CD4-positive, alpha-beta T cell treated with Interleukin-2 at 100 ng/mL for 4 hours (primary cell): ENCODE data around the gene SMC6.

Experiments used
- DNase-seq: peaks from one replicate; pipeline ENCODE4 v3.0.0-alpha.2; 2020; ENCODE audit warnings: low spot score

Gene SMC6, protein sequence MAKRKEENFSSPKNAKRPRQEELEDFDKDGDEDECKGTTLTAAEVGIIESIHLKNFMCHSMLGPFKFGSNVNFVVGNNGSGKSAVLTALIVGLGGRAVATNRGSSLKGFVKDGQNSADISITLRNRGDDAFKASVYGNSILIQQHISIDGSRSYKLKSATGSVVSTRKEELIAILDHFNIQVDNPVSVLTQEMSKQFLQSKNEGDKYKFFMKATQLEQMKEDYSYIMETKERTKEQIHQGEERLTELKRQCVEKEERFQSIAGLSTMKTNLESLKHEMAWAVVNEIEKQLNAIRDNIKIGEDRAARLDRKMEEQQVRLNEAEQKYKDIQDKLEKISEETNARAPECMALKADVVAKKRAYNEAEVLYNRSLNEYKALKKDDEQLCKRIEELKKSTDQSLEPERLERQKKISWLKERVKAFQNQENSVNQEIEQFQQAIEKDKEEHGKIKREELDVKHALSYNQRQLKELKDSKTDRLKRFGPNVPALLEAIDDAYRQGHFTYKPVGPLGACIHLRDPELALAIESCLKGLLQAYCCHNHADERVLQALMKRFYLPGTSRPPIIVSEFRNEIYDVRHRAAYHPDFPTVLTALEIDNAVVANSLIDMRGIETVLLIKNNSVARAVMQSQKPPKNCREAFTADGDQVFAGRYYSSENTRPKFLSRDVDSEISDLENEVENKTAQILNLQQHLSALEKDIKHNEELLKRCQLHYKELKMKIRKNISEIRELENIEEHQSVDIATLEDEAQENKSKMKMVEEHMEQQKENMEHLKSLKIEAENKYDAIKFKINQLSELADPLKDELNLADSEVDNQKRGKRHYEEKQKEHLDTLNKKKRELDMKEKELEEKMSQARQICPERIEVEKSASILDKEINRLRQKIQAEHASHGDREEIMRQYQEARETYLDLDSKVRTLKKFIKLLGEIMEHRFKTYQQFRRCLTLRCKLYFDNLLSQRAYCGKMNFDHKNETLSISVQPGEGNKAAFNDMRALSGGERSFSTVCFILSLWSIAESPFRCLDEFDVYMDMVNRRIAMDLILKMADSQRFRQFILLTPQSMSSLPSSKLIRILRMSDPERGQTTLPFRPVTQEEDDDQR

DNA sequence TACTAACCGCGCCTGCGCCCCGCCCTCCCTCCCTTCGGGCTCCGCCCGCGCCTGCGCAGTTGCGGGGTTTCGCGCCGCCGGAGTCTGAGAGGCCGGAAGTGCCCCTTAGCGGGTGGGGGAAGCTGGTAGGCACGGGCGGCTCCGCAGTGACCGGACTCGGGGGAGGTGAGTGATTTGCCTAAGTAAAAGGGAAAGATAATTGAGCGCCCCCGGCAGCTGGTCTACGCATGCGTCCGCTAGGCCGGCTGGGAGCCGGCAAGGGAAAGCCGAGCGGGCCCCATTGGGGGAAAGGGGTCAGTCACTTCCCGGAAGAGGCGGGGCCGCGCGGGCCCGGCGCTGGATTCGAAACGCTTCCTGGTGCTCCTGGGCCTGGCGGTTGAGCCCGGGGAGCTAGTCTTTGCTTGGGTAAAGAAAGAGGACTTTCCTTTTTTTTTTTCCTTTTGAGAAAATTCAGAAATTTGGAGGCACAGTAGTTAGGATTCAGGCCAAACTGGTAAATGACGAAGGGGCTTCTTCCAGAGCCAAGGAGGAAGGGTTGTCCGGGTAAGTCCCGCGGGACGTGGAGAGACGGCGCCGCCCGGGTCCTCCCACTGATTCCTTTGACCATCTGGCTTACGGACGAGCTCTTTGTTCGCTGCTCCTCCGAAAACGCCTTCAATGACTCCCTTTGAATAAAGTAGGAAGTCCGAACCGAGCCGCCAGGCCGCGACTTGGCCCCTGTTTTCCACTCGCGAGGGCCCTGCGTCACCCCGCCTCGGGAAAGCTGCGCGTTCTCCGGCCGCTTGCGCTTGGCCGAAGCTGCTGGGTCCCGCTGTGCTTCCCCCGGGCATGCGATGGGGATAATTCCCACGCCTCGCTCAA lies at the start of gene SMC6, which contains the start of gene GEN1:
Gene SMC6 (minus strand): TSS at position 8 of the 861 bp plus-strand sequence. CDS start 7,864 bp downstream, outside the sequence.
Gene GEN1 (plus strand): TSS at position 336 of the 861 bp plus-strand sequence. CDS start 5,806 bp downstream, outside the sequence.
- peak; percentile 88 for DNase-seq

DNA sequence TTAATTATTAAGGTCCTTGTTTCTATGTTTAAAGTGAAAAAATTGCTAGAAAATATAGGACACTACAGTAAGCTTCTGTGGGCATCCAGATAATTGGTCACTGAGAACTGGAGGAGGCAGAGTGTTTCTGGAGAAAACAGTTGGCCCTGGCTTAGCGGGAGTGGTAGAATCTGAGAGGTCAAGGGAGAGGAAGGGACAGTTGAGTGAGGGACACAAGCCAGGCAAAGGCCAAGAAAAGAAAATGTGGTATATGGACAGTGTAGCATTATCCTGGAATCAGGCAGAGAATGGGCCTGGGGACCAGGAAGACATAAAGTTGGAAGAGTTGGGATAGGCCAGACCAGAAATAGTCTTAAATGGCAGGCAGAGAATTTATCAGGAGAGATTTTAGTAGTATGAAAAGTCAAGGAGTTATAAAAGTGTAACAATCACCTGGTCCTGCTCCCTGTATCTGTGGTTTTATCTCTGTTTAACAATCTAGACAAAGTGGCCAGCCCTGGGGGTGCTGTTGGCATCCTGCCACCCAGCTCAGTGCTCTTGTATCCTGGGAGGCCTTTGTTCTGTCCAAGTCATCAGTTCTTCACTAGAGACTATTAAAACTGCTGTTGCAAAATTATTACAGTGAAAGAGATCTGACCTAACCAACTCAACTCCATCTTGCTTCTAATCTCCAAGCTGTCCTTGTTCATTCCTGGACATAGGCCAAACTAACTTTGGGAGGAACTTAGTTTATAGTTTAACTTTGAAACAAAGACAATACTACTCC lies 47.3 kb upstream of the SMC6 start:
- DNase-seq = no peak

DNA sequence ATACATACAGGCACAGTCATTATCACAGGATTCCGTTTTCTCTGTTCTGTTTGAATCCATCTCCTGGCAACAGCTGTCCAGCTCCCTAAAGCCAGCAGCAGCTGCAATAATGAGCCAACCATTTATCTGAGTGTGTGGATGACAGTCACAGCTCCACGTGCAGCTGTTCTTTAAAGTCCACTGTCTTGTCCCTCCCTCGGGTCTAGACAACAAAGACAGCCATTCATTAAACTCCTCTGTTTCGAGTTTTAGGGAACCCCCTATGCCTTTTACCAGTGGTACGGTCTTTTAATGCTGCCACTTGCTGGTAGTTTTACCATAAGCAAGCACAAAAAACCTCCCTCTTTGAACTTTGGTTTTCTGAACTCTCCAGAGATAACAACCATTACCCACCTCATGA lies 46.6 kb upstream of the SMC6 start:
- DNase-seq = no peak

DNA sequence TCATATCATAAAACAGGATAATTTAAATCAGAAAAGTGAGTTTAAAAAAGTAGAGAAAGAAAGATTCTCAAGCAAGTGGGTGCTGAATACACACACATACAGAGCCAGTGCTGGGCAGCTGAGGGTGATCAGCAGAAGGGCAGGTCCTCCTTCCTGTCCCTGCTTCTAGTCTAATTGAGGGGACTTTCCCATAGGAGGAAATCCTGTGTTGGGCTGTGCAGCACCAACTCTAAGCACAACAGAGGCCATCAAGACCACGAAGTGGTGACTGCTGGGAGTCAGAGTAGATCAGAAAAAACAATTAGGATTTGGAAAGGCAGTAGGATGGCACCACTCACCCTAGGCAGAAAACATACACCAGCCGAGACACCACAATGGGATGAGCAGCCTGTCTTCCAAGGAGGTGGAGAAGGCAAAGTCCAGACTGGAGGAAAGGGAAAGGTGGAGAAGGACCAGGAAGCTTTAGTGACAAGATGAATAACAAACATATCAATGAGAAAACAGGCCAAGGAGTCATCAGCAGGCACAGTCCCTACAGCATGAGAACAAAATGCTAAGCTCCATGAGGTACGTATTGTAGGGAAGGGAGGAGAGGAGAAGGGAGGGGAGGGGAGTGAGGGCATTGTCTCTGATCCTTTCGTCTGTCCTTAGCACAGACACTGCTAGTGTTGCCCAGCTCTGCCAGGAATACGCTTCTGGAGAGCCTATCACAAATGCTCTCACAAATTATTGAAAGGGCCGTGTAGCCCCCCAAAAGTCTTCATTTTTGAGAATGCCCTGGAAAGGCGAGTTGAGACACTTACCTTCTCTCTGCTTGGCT lies 45.9 kb upstream of the SMC6 start:
- DNase-seq = no peak

DNA sequence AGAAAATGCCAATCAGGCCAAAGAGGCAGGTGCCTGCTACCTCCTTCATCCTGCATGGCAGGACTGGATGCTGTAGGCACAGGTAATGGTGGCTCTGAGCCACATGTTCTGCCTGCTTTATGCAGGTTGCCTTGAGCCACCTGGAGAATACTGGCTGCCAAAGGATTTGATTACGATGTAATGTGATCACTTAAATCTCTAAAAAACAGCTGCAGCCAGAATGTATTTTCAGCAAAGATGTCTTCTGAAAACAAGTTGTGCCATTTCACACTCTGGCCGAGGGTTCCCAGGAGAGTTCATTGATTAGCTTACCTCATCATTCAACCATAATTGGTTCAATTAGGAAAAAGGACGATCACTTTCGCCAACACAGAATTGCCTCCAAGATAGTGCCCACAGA lies 44.7 kb upstream of the SMC6 start:
- DNase-seq = no peak

DNA sequence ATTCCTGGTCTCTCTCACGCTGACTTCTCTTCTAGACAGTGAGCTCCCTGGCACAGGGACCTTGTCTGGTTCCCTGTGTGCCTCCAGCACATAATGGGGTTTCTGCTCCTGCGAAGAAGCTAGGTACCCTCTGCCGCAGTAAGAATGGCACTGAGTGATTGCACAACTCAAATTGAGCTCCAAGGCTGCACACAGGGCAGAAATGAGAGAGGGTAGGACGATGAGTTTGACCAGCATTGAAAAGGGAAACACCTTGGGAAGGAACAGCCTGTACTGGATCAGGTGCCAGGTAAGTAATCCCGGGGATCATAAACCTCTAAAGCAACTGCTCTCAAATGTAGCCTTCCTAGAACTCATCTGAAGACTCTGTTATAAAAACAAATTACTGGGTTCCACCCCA lies 41.7 kb upstream of the SMC6 start:
- no peak for DNase-seq

DNA sequence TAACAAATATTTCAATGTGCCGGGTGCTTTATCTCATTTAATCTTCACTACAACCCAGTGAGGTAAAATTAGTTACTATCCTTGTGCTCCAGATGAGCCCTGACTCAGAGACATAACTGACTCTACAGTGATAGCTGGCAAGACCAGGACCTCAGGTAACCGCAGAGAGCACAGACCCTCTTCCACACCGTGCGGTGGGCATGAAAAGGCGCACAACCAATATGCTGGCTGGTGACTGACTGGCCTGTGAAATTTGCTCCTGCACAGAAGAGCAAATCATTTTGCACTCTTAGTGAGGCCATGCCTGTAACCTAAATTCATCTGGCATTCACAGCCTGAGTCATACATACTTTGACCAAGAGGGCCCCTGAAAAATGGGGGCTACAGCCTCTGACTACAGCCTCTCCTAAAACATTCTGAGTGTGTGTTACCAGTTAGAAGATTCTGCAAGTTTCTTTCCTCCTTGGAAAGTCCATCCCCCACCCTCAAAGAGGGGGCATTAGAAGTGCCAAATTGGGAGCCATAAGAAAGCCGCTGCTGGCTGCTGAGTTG lies 40.3 kb upstream of the SMC6 start:
- no peak for DNase-seq

DNA sequence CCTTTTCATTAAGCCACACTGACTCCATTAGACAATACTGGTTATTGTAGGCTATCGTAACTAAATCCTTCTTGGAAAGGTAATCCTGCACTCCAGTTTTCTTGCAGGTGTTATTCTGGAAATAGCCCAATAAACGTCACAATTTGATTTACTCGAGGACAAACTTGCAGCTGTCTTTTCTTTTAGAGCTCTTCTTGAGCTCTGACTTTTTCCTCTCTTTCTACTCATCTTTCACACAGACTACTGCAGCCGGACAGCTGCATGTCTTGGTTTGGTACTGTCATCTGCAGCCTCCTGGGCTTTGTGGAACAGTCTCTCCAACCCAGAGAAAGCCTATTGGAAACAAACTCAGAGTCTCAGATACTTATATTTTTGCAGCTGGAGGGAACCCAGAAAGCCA lies 39.7 kb upstream of the SMC6 start:
- no peak for DNase-seq

DNA sequence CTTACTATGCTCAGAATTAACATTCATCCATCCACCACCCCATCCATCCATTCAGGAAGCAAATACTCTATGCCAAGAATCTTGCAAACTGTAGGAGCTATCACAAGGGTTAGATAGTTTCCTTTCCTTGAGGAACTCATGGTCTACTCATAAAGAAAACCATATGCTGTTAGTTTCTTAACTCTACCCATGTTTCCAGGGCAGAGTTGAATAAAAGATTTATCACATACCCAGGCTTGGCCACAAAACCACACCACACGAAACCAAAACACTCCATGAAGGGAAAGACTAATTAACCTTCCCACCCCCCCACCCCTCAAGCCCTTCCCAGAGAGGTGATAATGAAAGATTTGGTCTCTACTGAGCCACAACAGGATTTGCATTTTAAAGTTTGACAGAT lies 38.9 kb upstream of the SMC6 start:
- no peak for DNase-seq

DNA sequence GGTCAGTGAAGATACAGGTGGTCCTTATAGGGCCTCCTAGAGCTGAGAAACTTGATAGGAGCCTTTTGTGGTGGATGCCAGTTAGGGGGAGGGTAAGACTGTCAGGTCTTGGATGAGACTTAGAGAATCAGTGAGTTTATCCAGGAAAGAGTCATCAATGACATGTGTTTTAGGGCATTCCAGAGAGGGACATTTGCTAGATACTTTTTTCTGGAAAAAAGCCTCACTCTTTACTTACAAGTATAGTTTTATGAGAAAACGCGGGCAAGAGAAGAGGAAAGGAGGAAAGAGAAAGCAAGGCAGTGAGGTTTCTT lies 38.2 kb upstream of the SMC6 start:
- DNase-seq = no peak

DNA sequence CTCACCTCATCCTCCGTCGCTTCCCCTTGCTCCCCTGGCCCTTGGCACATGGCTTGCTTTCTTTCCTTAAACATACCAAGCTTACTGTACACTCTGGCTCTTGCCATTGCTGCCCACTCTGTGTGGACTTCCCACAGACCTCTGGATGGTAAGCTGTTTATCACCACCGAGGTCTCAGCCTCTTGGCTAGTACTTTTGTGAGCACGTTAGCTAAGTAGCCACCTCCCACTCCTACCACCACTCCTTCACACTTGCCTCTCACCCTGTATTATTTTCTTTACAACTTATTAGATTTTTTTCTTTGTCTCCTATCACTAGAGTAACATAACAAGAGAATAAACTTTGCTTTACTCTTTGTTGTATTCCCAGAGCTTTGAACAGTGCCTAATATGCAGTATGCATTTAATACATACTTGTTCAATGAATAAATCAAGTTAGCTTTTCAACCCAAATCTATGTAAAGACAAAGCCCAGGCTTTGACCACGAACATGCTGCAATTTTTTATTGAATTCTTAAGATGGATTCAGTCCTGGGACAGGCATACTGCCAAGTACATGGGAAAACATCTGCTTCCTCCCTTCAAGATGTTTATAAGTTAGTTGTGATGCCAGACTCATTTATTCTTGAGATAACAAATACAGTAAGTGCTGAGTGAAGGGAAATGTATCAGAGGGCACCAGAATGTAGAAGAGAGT lies 37.7 kb upstream of the SMC6 start:
- DNase-seq = no peak

DNA sequence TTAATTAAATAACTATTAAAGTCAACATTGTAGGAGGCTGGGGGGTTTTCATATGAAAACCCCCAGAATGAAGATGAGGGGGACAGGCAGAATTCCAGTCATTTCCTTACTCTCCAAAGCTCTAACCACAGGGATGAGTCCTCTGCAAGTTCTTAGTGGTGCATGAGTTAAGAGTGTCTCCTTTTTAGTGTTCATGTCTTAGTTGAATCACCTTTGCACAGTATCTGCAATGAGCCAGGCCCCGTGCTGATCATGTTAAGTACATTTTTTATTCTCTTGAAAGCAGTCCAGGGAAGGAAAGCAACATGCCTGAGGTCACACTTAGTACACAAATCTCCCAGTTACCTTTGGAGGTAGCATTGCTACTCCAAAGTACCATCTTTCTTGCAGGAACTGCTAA lies 36.9 kb upstream of the SMC6 start:
- DNase-seq = no peak

DNA sequence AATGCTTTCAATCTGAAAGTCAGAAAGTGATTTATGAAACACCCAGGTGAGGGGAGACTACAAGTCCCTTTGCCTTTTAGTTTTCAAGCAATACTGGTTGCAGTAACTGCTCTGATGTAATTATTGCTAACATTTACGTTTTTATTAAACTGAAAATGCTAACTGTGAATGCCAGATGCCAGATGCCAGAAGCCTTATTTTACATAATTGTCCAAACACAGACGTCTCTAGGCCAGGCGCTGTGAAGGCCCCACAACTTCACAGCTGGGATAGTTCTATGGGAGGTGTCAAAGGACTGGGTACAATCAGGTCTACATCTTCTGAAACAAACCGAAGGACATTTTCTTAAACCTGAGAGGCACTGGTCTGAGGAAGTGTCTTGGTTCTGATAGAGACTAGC lies 35.2 kb upstream of the SMC6 start:
- DNase-seq = no peak

DNA sequence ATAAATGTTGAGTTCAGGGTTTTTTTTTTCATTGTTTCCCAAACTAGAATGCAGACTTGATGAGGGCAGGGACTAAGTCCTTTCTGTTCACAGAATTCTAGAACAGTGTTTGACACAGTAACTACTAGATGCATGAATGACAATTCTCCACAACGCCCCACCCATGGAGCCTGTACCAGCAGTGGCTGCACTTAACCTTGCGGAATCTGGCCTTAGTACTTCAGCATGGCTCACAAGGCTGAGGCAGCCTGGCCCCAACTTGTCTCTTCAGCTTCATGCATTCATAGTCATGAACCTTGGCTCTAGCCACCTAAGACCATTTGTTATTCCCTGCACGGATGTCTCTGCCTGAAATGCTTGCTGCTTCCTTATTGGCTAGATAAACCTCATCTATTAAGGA lies 33.1 kb upstream of the SMC6 start:
- no peak for DNase-seq

DNA sequence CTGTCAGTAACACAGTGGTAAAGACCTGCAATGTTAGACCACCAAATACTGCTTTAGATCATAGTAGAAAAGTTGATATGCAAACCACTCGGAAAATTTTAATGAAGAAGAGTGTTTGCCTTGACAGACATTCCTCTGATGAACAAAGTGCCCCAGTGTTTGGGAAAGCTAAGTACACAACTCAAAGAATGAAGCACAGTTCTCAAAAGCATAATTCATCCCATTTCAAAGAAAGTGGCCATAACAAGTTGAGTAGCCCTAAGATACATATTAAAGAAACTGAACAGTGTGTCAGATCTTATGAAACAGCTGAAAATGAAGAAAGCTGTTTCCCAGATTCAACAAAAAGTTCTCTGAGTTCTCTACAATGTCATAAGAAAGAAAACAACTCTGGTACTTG lies 27.9 kb upstream of the SMC6 start:
- no peak for DNase-seq

DNA sequence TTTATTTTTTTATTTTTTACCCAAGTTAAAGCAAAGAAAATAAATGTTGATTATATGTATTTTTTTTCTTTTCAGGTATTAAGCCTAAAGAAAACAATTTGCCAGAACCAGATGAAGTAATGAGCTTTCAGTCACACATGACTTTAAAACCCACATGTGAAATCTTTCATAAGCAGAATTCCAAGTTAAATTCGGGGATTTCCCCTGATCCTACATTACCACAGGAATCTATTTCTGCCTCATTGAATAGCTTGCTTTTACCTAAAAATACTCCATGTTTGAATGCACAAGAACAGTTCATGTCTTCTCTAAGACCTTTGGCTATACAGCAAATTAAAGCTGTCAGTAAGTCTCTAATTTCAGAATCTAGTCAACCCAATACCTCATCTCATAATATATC lies 26.9 kb upstream of the SMC6 start:
- no peak for DNase-seq

DNA sequence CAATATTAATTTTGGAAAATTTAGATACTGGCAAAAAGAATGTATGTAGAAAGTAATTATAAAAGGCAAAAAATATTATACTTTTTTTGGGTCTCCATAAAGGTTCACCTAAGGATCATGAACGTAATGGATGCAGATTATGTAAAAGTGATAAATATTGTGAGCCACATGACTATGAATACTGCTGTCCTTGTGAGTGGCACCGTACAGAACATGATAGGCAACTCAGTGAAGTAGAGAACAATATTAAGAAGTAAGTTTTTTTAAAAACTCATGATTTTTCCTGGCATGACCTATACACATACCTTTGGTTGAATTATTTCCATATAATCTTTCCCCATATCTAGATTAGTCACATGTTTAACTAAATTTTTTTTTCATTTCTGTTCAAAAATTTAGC lies 18.9 kb upstream of the SMC6 start:
- DNase-seq = no peak

DNA sequence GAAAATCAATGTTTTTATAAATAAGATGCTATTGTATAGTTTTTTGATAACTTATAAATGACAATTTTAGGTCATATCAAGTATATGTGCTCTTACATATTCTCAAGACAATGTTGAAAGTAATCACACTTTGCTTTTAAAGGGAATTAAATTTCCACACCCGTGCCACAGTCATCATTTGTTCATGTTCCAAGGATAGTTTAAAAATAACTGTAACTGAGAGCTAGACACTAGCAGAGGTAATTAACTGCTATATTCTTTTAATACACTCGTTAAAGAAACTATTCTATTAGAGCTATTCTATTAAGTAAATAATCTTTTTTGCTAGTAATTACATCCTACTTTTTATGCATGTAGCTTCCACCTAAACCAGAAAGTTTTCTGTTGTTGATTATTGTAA lies 18.3 kb upstream of the SMC6 start:
- no peak for DNase-seq

DNA sequence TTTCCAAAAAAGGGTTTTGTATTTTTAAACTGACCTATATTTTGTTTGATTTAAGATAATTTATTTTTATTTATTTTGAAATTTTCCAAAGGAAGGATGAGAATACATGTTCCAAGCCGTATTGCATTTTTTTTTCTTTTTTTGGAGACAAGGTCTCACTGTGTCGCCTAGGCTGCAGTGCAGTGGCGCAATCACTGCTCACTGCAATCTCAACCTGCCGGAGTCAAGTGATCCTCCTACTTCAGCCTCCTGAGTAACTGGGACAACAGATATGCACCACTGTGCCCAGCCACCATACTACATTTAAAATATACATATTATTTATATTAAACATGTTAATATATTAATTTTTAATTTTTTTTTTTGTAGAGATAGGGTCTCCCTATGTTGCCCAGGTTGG lies 15.3 kb upstream of the SMC6 start:
- no peak for DNase-seq
